ENCODE data around the gene MCF2L.

- TF ChIP-seq CTCF (conservative IDR thresholded peaks at IDR 0.05; ENCODE audit: low read depth, low read length) (no peak), EZH2 (IDR thresholded peaks at IDR 0.05; ENCODE audit: low read length, unreplicated experiment) (no peak)
Measured at GRCh38 chr13:113145496-113145895, 176.5 kb downstream of the MCF2L start.
